Measurements from ENCODE around the gene SORBS2. TPM values are rescaled to one million over a fixed set of nuclear protein-coding genes. Genes with fewer than 3 reads are reported as not detected.

SORBS2 gene
- total RNA-seq, 4 donors from 2014 or later, result 45.3 to 135 (median 76.2) TPM

DNA sequence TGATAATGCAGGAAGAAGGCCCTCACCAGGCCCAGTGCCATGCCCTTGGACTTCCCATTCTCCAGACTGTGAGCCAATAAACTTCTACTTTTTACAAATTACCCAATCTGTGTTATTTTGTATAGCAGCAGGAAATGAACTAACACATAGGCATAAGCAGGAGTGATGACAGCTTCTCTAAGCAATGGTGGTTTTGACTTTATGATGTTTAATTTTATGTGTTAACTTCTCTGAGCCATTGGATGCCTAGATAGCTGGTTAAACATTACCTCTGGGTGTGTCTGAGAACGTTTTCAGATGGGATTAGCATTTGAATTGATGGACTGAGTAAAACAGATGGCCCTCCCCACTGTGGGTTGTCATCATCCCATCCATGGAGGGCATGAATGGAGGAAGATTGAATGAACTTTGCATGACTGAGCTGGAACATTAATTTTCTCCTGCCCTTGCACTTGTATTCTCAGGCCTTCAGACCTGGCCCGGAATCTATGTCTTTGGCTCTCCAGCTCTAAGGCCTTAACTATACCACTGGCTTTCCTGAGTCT lies 262.8 kb downstream of the SORBS2 start:
- H3K27ac ChIP-seq, result no peak overlapping the region
- peaks cover 0 to 3% (median 0%) of the 10 kb centered on the region in 4 donors for H3K4me1 ChIP-seq
- 64% methylated on average over 2 of the region's 2 CpGs for WGBS, 2 donors
- DNase-seq (ENCODE audit: low spot score in 2 of 2), result no peak
- H3K36me3 ChIP-seq, result no peaks in the 10 kb centered on the region
- no peaks in the 10 kb centered on the region for H3K9me3 ChIP-seq
- TF ChIP-seq CTCF (IDR thresholded peaks at IDR 0.05) (no peak), EP300 (IDR thresholded peaks at IDR 0.05) (no peak), POLR2A (IDR thresholded peaks at IDR 0.05) (no peak)
- no peaks in the 10 kb centered on the region for H3K27me3 ChIP-seq
- H3K4me3 ChIP-seq, result no peak overlapping the region

- Histone ChIP-seq H3K4me3 (no peak overlapping the region), H3K27ac (no peak overlapping the region), H3K4me1 (no peaks in the 10 kb centered on the region), H3K9me3 (no peaks in the 10 kb centered on the region), H3K27me3 (no peaks in the 10 kb centered on the region), H3K36me3 (no peaks in the 10 kb centered on the region)
- DNase-seq (ENCODE audit: low spot score in 2 of 2), result no peak
- no peak for TF ChIP-seq POLR2A (IDR thresholded peaks at IDR 0.05)
- 86 to 91% methylated on average over 1 of the region's 1 CpG for WGBS, 2 donors
Measured at GRCh38 chr4:185548587-185548986, 263.4 kb downstream of the SORBS2 start.

DNA sequence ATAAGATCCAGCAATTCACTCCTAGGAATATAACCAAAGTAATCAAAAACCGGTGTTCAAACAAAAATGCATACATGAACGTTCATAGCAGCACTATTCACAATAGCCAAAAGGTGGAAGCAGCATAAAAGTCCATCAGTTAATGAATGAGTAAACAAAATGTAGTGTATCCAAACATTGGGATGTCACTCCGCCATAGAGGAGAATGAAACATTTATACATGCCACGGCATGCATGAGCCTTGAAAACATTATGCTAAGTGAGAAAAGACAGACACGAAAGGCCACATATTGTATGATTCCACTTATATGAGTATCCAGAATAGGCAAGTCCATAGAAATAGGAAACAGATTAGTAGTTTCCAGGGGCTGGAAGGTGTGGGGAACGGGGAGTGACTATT lies 265.7 kb downstream of the SORBS2 start:
- no peaks in the 10 kb centered on the region for H3K27me3 ChIP-seq
- no peak overlapping the region for H3K27ac ChIP-seq
- no peaks in the 10 kb centered on the region for H3K9me3 ChIP-seq
- DNase-seq (ENCODE audit: low spot score in 2 of 2), result no peak
- TF ChIP-seq EP300 (IDR thresholded peaks at IDR 0.05) (no peak), CTCF (IDR thresholded peaks at IDR 0.05) (no peak), POLR2A (IDR thresholded peaks at IDR 0.05) (no peak)
- no peak overlapping the region for H3K4me3 ChIP-seq
- peaks cover 0 to 20% (median 0%) of the 10 kb centered on the region in 4 donors for H3K4me1 ChIP-seq
- H3K36me3 ChIP-seq, result no peaks in the 10 kb centered on the region
- 83 to 84% methylated on average over 6 of the region's 6 CpGs for WGBS, 2 donors

GRCh38 chr4:185542626-185543315 lies 269.2 kb downstream of the SORBS2 start:
- no peaks in the 10 kb centered on the region for H3K27me3 ChIP-seq
- no peaks in the 10 kb centered on the region for H3K9me3 ChIP-seq
- no peak overlapping the region for H3K4me3 ChIP-seq
- no peak for DNase-seq (ENCODE audit: low spot score in 2 of 2)
- H3K27ac ChIP-seq, result peak overlapping the region in 1 of 4 donors; percentile 70
- 62 to 68% methylated on average over 14 of the region's 14 CpGs for WGBS, 2 donors
- TF ChIP-seq CTCF (IDR thresholded peaks at IDR 0.05), result no peak
- no peak for TF ChIP-seq POLR2A (IDR thresholded peaks at IDR 0.05)
- TF ChIP-seq EP300 (IDR thresholded peaks at IDR 0.05), result no peak
- H3K4me1 ChIP-seq, result peaks cover 0 to 33% (median 0%) of the 10 kb centered on the region in 4 donors
- no peaks in the 10 kb centered on the region for H3K36me3 ChIP-seq

- DNase-seq (ENCODE audit: low spot score in 2 of 2), result no peak
- Histone ChIP-seq H3K36me3 (no peaks in the 10 kb centered on the region), H3K9me3 (no peaks in the 10 kb centered on the region), H3K27ac (peak overlapping the region in 3 of 4 donors; percentile 52 to 70 (median 68)), H3K4me3 (no peak overlapping the region), H3K4me1 (peaks cover 0 to 36% (median under 1%) of the 10 kb centered on the region in 4 donors), H3K27me3 (no peaks in the 10 kb centered on the region)
- 21 to 33% methylated on average over 10 of the region's 10 CpGs for WGBS, 2 donors
- TF ChIP-seq POLR2A (IDR thresholded peaks at IDR 0.05), result no peak
- peak in 1 of 2 donors; percentile 46 for TF ChIP-seq EP300 (IDR thresholded peaks at IDR 0.05)
- no peak for TF ChIP-seq CTCF (IDR thresholded peaks at IDR 0.05)
Measured at GRCh38 chr4:185541251-185541727, 270.7 kb downstream of the SORBS2 start.

Measured in tibial nerve (tissue), 4 donors.